Dendritic cell treated with granulocyte-macrophage colony-stimulating factor and Interleukin-4, amounts not matched to agents 40 ng/mL and 50 ng/mL, for 4 days (primary cell): ENCODE results near the gene TBL1X.
"Not testable (repeated sequence)": the region's sequence is repeated elsewhere in the genome, so short reads cannot be mapped to it uniquely, and the experiment has no call there.

Experiments used
- H3K27ac Mint-ChIP-seq: one replicate; pipeline ENCODE4 v1.8.0; 2022; ENCODE audit warnings: mild to moderate bottlenecking, mixed read lengths
- H3K27me3 Mint-ChIP-seq: one replicate; pipeline ENCODE4 v1.8.0; 2022; ENCODE audit warnings: mild to moderate bottlenecking, mixed read lengths
- H3K36me3 Mint-ChIP-seq: one replicate; pipeline ENCODE4 v1.8.0; 2022; ENCODE audit warnings: low read depth, mixed read lengths
- H3K4me1 Mint-ChIP-seq: one replicate; pipeline ENCODE4 v1.8.0; 2022; ENCODE audit warnings: low read depth, mixed read lengths
- H3K4me3 Mint-ChIP-seq: one replicate; pipeline ENCODE4 v1.8.0; 2022; ENCODE audit warnings: mild to moderate bottlenecking, moderate library complexity, mixed read lengths
- H3K9me3 Mint-ChIP-seq: one replicate; pipeline ENCODE4 v1.8.0; 2022; ENCODE audit warnings: mixed read lengths
- intact Hi-C: fragments of 100-400 bp; cut with micrococcal nuclease; formaldehyde crosslinking; loops from one replicate; pipeline ENCODE4 v1.15.0; 2022

TBL1X gene

DNA sequence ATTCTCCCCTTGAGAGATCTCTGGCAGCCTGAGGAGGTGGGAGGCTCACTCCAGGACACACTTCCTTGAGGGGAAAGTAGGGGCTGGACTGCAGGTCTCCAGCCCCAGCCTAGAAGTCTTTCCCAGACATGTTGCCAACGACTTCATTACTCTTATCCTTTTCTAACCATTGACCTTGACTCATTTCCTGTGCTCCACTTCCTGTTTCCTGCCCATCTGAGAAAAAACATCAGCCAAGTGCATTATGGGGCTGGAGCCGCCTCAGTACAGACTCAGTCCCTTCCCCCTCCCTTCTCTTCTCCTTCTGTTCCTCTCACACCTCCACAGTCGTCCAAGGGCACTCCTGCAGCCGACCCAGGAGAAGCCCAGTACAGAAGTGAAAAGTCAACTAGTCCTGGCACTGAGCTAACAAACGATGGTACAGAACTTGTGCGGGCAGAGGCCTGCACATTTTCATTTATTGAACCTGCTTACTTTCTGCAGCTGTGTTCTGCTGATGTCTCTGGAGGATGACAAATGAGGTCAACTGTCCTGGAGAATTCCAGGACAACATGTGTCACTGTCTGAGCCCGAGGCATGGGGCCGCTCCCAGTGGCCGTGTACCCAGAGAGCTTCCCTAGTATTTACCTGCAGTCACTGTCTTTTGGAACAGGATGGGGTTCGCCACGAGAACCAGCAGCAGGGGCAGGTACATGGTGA, 280.7 kb downstream of the TBL1X start:
- H3K36me3 Mint-ChIP-seq, result peaks cover 7% of the 10 kb centered on the region
- H3K4me1 Mint-ChIP-seq, result peaks cover 34% of the 10 kb centered on the region
- no peak overlapping the region for H3K4me3 Mint-ChIP-seq
- peaks cover 20% of the 10 kb centered on the region for H3K27me3 Mint-ChIP-seq
- H3K27ac Mint-ChIP-seq, result peak overlapping the region; percentile 57
- intact Hi-C loops, result no loop called here
- peaks cover 8% of the 10 kb centered on the region for H3K9me3 Mint-ChIP-seq

DNA sequence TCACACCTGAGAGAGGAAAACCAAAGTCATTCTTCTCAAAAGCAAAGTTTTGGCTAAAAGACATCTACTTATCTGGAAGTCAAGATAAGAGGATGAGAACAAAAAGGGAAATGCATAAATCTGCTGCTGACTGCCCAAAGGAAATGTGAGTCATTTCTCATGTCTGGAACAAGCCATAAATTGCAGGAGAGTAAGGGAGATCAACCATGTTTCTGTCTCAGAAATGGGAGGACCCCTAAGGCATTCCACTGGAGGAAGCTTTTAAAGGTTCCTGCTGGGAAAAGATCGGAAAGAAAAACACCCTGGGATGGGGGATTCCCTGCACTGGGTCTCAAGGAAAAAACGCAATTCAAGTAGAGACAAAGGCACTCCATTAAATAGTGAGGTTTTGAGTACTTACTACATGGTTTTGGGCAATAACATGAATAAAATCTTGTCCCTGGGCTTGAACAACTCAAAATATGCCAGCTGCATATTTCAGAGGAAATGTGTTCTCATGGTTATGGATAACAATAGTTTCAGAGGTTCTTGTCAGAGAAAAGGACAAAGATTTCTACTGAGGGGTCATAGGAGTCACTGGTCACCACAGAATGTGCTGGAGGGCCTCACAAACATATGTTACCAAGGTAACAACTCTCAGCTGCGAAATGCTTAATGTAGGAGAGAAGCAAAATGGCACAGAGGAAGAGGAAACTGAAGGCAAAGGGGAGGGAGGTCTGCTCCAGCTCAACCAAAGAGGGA, 281.5 kb downstream of the TBL1X start:
- Mint-ChIP-seq H3K9me3 (peaks cover 8% of the 10 kb centered on the region), H3K27me3 (peaks cover 24% of the 10 kb centered on the region), H3K27ac (peak overlapping the region; percentile 57), H3K36me3 (peaks cover 7% of the 10 kb centered on the region), H3K4me3 (no peak overlapping the region), H3K4me1 (peaks cover 34% of the 10 kb centered on the region)
- intact Hi-C loops, result no loop called here

DNA sequence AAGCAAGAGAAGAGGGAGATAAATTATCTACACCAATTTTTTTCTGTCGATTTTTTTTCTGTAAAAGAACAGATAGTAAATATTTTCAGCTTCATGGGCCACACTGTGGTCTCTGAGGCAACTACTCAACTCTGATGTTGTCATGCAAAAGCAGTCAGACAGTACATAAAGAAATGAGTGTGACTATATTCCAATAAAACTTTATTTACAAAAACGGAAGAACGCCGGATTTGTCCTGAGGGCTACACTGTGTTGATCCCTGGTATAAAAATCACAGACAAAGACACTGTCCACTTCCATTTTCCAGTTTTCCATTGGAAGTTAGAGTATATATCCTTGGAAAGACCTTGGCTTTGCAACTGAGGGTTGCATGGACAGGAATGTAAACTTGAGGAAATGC, 282.8 kb downstream of the TBL1X start:
- peaks cover 8% of the 10 kb centered on the region for H3K9me3 Mint-ChIP-seq
- no peak overlapping the region for H3K27ac Mint-ChIP-seq
- peaks cover 25% of the 10 kb centered on the region for H3K27me3 Mint-ChIP-seq
- H3K36me3 Mint-ChIP-seq, result peaks cover 7% of the 10 kb centered on the region
- intact Hi-C loops, result no loop called here
- H3K4me3 Mint-ChIP-seq, result no peak overlapping the region
- peaks cover 34% of the 10 kb centered on the region for H3K4me1 Mint-ChIP-seq

DNA sequence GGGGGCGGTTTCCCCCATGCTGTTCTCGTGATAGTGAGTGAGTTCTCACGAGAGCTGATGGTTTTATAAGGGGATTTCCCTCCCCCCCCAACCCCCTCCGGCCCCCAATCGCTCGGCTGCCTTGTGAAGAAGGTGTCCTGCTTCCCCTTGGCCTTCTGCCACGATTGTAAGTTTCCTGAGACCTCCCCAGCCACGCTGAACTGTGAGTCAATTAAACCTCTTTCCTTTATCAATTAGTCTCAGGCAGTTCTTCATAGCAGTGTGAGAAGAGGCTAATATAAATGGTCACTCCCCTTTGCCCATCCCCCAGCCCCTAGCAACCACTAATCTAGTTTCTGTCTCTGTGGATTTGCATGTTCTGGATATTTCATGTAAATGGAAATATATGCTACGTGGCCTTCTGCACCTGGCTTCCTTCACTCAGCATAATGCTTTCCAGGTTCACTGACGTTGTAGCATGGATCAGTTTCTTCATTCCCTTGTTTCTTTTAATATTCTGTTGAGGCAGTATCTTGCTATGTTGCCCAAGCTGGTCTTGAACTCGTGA, 284.4 kb downstream of the TBL1X start:
- peaks cover 34% of the 10 kb centered on the region for H3K27me3 Mint-ChIP-seq
- peaks cover 8% of the 10 kb centered on the region for H3K9me3 Mint-ChIP-seq
- no peak overlapping the region for H3K4me3 Mint-ChIP-seq
- H3K27ac Mint-ChIP-seq, result peak overlapping the region; percentile 43
- H3K4me1 Mint-ChIP-seq, result peaks cover 34% of the 10 kb centered on the region
- intact Hi-C loops, result no loop called here
- peaks cover 7% of the 10 kb centered on the region for H3K36me3 Mint-ChIP-seq

DNA sequence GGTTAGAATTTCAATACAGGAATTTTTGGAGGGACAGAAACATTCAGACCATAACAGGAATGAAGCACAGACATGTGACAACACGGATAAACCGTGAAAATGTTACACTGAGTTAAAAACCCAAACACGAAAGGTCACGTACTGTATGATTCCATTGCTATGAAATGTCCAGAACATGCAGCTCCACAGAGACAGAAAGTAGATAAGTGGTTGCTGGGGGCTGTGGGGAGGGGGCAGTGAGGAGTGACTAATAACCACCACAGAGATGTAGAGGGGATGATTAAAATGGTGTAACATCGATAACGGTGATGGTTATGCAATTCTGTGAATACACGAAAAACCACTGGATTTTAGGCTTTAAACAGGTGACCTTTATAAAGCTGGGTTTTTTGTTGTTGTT, 292.5 kb downstream of the TBL1X start:
- Mint-ChIP-seq H3K9me3 (no peaks in the 10 kb centered on the region), H3K27ac (no peak overlapping the region), H3K27me3 (peaks cover 55% of the 10 kb centered on the region), H3K4me3 (no peak overlapping the region), H3K4me1 (no peaks in the 10 kb centered on the region), H3K36me3 (no peaks in the 10 kb centered on the region)
- intact Hi-C loops, result no loop called here

DNA sequence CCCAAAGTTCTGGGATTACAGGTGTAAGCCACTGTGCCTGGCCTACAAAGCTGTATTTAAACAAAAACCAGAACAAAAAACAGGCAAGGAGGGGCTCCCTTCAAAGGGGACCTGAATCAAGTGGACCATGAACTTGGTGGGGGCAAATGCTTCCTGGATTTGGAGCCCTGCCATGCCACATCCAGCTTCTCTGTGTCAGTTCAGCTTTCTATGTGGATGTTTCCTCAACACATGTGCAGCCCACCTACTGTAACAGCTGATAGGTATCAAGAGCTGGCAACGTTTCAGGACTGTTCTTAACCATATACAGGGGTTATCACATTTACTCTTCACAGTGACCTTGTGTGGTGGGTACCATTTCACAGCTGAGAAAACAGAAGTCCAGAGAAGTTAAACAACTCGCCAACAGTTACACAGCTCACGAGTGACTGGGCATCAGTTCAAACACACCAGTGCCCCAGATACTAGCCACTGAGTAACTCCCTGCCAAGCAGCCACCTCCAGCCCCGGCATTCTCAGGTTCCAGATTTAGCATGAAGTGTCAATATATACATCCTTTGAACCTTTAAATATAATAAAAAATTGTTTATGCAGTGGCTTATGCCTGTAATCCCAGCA, 293.3 kb downstream of the TBL1X start:
- Mint-ChIP-seq H3K27ac (no peak overlapping the region), H3K9me3 (no peaks in the 10 kb centered on the region), H3K4me3 (no peak overlapping the region), H3K36me3 (no peaks in the 10 kb centered on the region), H3K27me3 (peaks cover 58% of the 10 kb centered on the region), H3K4me1 (no peaks in the 10 kb centered on the region)
- intact Hi-C loops, result no loop called here

DNA sequence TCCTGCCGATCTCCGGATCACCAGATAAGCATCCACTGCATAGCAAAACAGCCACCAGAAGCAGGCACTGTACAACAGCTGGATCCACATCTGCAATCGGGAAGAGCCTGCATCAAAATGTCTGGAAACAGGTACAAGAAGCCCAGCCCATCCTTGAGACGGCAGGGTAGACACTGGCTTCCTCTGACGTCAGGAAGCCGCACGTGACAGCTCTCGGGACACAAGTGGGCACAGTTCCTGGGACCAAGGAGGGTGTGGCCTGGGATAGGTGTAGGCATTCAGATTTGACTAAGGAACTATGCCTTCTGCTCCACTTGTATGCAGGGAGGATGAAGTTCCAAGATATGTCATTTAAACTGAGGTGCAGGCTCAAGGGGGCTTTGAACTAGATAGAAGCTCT, 294.5 kb downstream of the TBL1X start:
- H3K36me3 Mint-ChIP-seq, result no peaks in the 10 kb centered on the region
- H3K4me3 Mint-ChIP-seq, result no peak overlapping the region
- H3K9me3 Mint-ChIP-seq, result no peaks in the 10 kb centered on the region
- peaks cover 52% of the 10 kb centered on the region for H3K27me3 Mint-ChIP-seq
- H3K4me1 Mint-ChIP-seq, result no peaks in the 10 kb centered on the region
- intact Hi-C loops, result no loop called here
- no peak overlapping the region for H3K27ac Mint-ChIP-seq

DNA sequence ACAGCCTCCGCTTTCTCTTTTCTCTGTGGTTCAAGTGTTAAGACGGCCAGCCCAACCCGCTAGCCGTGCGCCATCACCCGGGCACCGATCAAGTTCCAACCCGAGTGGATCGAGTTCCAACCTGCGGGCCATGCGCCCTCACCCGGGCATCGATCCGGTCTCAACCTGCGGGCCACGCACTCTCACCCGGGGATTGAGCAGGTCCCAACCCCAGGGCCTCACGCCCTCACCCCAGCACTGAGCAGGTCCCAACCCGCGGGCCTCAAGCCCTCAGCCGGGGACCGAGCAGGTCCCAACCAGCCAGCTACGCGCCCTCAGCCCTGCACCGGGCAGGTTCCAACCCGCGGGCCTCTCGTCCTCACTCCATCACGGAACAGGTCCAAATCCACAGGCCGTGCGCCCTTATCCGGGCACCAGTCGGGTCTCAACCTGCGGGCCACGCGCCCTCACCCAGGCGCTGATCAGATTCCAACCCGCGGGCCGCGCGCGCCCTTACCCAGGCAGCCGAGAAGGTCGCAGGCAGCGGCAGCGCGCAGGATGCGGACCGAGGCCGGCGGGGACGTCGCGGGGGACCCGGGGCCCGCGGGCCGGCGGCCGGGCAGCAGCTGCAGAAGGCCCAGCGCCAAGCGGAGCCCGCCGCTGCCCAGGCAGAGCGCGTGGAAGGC, 300.3 kb downstream of the TBL1X start:
- peaks cover 70% of the 10 kb centered on the region for H3K27me3 Mint-ChIP-seq
- no peaks in the 10 kb centered on the region for H3K9me3 Mint-ChIP-seq
- H3K4me3 Mint-ChIP-seq, result peak overlapping the region; percentile 17
- intact Hi-C loops, result no loop called here
- H3K36me3 Mint-ChIP-seq, result no peaks in the 10 kb centered on the region
- H3K4me1 Mint-ChIP-seq, result peaks cover 2% of the 10 kb centered on the region
- no peak overlapping the region for H3K27ac Mint-ChIP-seq

DNA sequence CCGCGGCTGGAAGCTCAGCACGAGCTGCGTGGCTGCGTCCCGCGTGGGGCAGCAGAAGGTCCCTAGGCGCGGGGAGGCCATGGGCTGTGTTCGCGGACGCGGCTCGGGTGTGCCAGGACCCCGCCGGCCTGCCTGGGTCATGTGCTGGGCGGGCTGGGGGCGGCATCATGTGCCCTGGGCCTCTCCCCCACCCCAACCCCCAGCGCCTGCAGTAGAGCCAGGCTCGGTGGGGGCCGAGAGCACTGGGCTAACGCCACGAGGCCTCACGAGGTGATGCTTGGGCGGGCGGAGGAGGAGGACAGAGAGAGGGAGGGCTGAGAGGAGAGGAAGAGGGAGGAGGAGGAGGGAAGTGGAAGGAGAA, 300.9 kb downstream of the TBL1X start, which contains the start of gene GPR143:
Gene GPR143 (minus strand): TSS at position 111 of the 361 bp plus-strand sequence. CDS start 30 bp downstream, at position 81.
- H3K4me1 Mint-ChIP-seq, result peaks cover 7% of the 10 kb centered on the region
- intact Hi-C loops, result no loop called here
- H3K9me3 Mint-ChIP-seq, result no peaks in the 10 kb centered on the region
- H3K36me3 Mint-ChIP-seq, result no peaks in the 10 kb centered on the region
- H3K4me3 Mint-ChIP-seq, result peak within 1 kb of the TSS; percentile 17
- H3K27me3 Mint-ChIP-seq, result peaks cover 65% of the 10 kb centered on the region
- H3K27ac Mint-ChIP-seq, result no peak within 1 kb of the TSS

DNA sequence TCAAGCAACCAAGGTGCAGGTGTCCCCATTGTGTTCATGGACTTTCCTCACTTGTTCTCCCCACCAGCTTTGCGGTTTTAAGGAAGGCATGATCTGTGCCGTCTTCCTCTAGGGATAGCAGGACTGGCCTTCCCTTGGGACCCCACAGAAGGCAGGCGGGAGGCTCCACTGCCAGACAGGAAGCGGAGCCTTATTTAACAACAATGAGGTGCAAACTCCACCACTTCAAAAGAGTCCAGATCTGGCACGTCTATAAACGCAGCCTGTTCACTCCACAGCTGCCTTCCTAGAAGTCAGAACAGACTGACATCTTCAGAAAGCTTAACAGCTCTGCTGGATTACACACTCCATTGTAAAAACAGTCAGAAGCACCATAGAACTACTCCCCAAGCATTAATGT, 302.5 kb downstream of the TBL1X start:
- H3K4me3 Mint-ChIP-seq, result no peak overlapping the region
- no peaks in the 10 kb centered on the region for H3K9me3 Mint-ChIP-seq
- H3K27me3 Mint-ChIP-seq, result peaks cover 66% of the 10 kb centered on the region
- intact Hi-C loops, result no loop called here
- no peak overlapping the region for H3K27ac Mint-ChIP-seq
- H3K4me1 Mint-ChIP-seq, result peaks cover 8% of the 10 kb centered on the region
- H3K36me3 Mint-ChIP-seq, result no peaks in the 10 kb centered on the region

DNA sequence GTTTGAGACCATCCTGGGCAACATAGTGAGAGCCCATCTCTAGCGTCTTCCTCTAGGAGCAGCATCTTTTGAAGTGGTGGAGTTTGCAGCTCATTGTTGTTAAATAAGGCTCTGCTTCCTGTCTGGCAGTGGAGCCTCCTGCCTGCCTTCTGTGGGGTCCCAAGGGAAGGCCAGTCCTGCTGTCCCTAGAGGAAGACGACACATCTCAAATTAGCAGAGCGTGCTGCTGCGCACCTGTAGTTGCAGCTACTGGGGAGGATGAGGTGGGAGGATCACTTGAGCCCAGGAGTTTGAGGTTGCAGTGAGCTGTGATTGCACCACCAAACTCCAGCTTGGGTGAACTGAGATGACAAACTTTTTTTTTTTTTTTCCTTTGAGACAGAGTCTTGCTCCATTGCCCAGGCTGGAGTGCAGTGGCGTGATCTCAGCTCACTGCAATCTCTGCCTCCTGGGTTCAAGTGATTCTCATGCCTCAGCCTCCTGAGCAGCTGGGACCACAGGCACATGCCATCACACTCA, 303.5 kb downstream of the TBL1X start:
- H3K9me3 Mint-ChIP-seq, H3K27ac Mint-ChIP-seq, intact Hi-C loops, H3K4me3 Mint-ChIP-seq, H3K36me3 Mint-ChIP-seq, H3K4me1 Mint-ChIP-seq: not testable (repeated sequence)
- H3K27me3 Mint-ChIP-seq, result peaks cover 60% of the 10 kb centered on the region

DNA sequence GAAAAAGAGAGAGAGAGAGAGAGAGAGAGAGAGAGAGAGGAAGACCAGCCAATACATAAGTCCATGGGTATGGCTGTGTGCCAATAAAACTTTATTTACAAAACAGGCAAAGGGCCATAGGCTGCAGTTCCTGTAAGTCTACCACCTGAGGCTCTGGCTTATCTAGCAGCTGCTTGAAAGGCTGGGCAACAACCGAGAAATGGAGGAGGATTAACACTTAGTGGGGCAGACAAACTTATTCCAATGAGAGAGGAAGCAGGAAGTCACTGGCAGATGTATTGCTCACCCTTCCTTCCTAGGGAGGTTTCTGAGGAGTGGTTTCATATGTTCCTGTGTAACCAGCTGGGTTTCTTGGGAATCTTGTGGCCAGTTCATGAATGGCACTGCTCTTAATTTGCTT, 305.5 kb downstream of the TBL1X start:
- Mint-ChIP-seq H3K27ac (no peak overlapping the region), H3K4me3 (no peak overlapping the region), H3K36me3 (no peaks in the 10 kb centered on the region), H3K9me3 (no peaks in the 10 kb centered on the region), H3K27me3 (peaks cover 66% of the 10 kb centered on the region), H3K4me1 (peaks cover 8% of the 10 kb centered on the region)
- intact Hi-C loops, result no loop called here

DNA sequence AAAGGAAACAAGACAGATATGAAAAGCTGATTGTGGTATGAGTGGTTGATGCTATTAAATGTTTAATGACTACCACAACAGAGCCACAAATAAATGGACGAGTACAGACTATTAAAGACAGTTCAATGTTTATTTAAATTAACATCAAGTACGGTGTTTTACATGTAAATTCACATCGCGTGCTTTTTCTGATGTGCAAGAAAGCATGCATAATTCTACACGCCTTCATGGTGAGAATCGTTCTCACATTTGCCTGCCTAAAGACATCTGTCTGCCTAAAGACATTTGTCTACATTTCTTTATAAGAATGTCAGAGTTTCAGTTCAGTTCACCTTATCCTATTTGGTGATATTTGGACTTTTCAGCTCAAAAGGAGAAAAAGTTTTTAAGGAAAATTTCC, 308.1 kb downstream of the TBL1X start:
- peaks cover 8% of the 10 kb centered on the region for H3K4me1 Mint-ChIP-seq
- H3K27ac Mint-ChIP-seq, result no peak overlapping the region
- peaks cover 70% of the 10 kb centered on the region for H3K27me3 Mint-ChIP-seq
- H3K9me3 Mint-ChIP-seq, result no peaks in the 10 kb centered on the region
- intact Hi-C loops, result no loop called here
- H3K36me3 Mint-ChIP-seq, result no peaks in the 10 kb centered on the region
- no peak overlapping the region for H3K4me3 Mint-ChIP-seq
